B cell (primary cell): ENCODE data around the gene MYMK. TPM values are rescaled to one million over a fixed set of nuclear protein-coding genes. Genes with fewer than 3 reads are reported as not detected.

ENCODE experiments used
- ATAC-seq: fragments of 200-7000 bp; cut with Tn5 transposase; one replicate; pipeline ENCODE4 v1.10.0; 2021; ENCODE audit warnings: low read depth, mild to moderate bottlenecking, moderate number of reproducible peaks, moderate library complexity
- CTCF ChIA-PET: fragments of 350-600 bp; sonication (Branson Sonifier 250); formaldehyde crosslinking; loops from one replicate; lab custom pipeline; 2021; ENCODE audit warnings: antibody characterized with exemption, inconsistent platforms; lab: Charles Lee
- POLR2A ChIA-PET: fragments of 350-600 bp; sonication (Branson Sonifier 250); formaldehyde crosslinking; loops from one replicate; lab custom pipeline; 2021; ENCODE audit warnings: antibody characterized with exemption; lab: Charles Lee
- DNase-seq: peaks from one replicate; pipeline ENCODE4 v3.0.0; 2013
- H2AFZ ChIP-seq: 2 replicates; pipeline ENCODE4 v1.6.1; 2012; ENCODE audit warnings: mild to moderate bottlenecking, low read depth, low read length; ENCODE audit not compliant: insufficient read depth, poor library complexity, severe bottlenecking
- H3K27ac ChIP-seq, 2 donors: 1 replicate in 1 of 2; 2 replicates in 1 of 2; pipeline ENCODE4 v1.5.1; 2012 to 2013; ENCODE audit warnings: low read length in 2 of 2, mild to moderate bottlenecking in 2 of 2, moderate library complexity in 1 of 2
- H3K27me3 ChIP-seq, 4 experiments: fragments of 200-600 bp in 1 of 4; sonication (generic) in 1 of 4; replicated peaks in 1 of 4; 1 replicate in 2 of 4; 2 replicates in 2 of 4; pipeline versions ENCODE4 v1.6.1 to v1.7.0; 2013 to 2016; ENCODE audit warnings: low read length in 3 of 4, mild to moderate bottlenecking in 2 of 4, mixed read lengths in 1 of 4, moderate library complexity in 1 of 4; ENCODE audit not compliant: insufficient read depth in 4 of 4, control insufficient read depth in 3 of 4; ENCODE audit errors: control extremely low read depth in 1 of 4
- H3K36me3 ChIP-seq, 2 experiments: replicated peaks in 1 of 2; 1 replicate in 1 of 2; 2 replicates in 1 of 2; pipeline versions ENCODE4 v1.6.1 to v1.7.1; 2013; ENCODE audit warnings: low read length in 1 of 2; ENCODE audit not compliant: insufficient read depth in 2 of 2, control insufficient read depth in 1 of 2; ENCODE audit errors: control extremely low read depth in 1 of 2, extremely low read depth in 1 of 2
- H3K4me1 ChIP-seq, 2 donors: fragments of 200-600 bp in 1 of 2; sonication (generic) in 1 of 2; 1 replicate in 1 of 2; 2 replicates in 1 of 2; pipeline versions ENCODE4 v1.5.1 to v1.6.1; 2013 to 2017; ENCODE audit warnings: low read length in 2 of 2; ENCODE audit not compliant: control insufficient read depth in 2 of 2, insufficient read depth in 2 of 2
- H3K4me2 ChIP-seq: replicated peaks from 2 replicates; pipeline ENCODE3; 2012; ENCODE audit warnings: mild to moderate bottlenecking, low read depth, low read length; ENCODE audit not compliant: poor library complexity, severe bottlenecking
- H3K4me3 ChIP-seq, 5 experiments: fragments of 200-600 bp in 1 of 5; sonication (generic) in 1 of 5; 1 replicate in 3 of 5; 2 replicates in 2 of 5; pipeline versions ENCODE4 v1.5.1 to v1.7.0; 2011 to 2016; ENCODE audit warnings: low read length in 4 of 5, mild to moderate bottlenecking in 4 of 5, low read depth in 2 of 5, control low read depth in 1 of 5, moderate library complexity in 1 of 5; ENCODE audit not compliant: insufficient read depth in 1 of 5; ENCODE audit errors: control extremely low read depth in 1 of 5, extremely low read depth in 1 of 5
- H3K79me2 ChIP-seq: fragments of 200-600 bp; sonication (generic); one replicate; pipeline ENCODE4 v1.6.0; 2016; ENCODE audit warnings: low read length; ENCODE audit not compliant: control insufficient read depth, insufficient read depth
- H3K9ac ChIP-seq: fragments of 200-600 bp; sonication (generic); 2 replicates; pipeline ENCODE4 v1.6.1; 2017; ENCODE audit warnings: mild to moderate bottlenecking, low read length, moderate library complexity
- H3K9me3 ChIP-seq, 3 donors: one replicate each; pipeline versions ENCODE4 v1.6.1 to v1.7.1; 2013; ENCODE audit warnings: low read length in 2 of 3; ENCODE audit not compliant: control insufficient read depth in 2 of 3, insufficient read depth in 1 of 3; ENCODE audit errors: control extremely low read depth in 1 of 3
- H4K20me1 ChIP-seq: 2 replicates; pipeline ENCODE4 v1.6.0; 2012; ENCODE audit warnings: mild to moderate bottlenecking, low read length; ENCODE audit not compliant: insufficient read depth, control insufficient read depth, poor library complexity, severe bottlenecking
- H3K27ac Mint-ChIP-seq: one replicate; pipeline ENCODE4 v1.8.0; 2021; ENCODE audit warnings: mixed read lengths
- H3K27me3 Mint-ChIP-seq: one replicate; pipeline ENCODE4 v1.8.0; 2021; ENCODE audit warnings: mixed read lengths
- H3K4me1 Mint-ChIP-seq: one replicate; pipeline ENCODE4 v1.8.0; 2021; ENCODE audit warnings: mixed read lengths
- H3K4me3 Mint-ChIP-seq: one replicate; pipeline ENCODE4 v1.8.0; 2021; ENCODE audit warnings: mixed read lengths
- H3K9me3 Mint-ChIP-seq: one replicate; pipeline ENCODE4 v1.8.0; 2022; ENCODE audit warnings: mixed read lengths; ENCODE audit not compliant: insufficient read depth
- CTCF ChIP-seq: fragments of 200-600 bp; IDR thresholded peaks from one replicate; pipeline ENCODE4 v1.8.0; 2022; ENCODE audit warnings: antibody characterized with exemption, mild to moderate bottlenecking
- EZH2 ChIP-seq: IDR thresholded peaks from 2 replicates; pipeline ENCODE4 v1.6.1; 2012; ENCODE audit warnings: borderline replicate concordance, low read depth, mild to moderate bottlenecking, moderate library complexity, low read length; ENCODE audit not compliant: insufficient read depth, poor library complexity, severe bottlenecking
- WGBS: methylation state at CpG from one replicate; pipeline ENCODE4 v1.1.5; 2013; ENCODE audit warnings: missing lambda C conversion rate; ENCODE audit not compliant: insufficient coverage; 5-methylcytosine and 5-hydroxymethylcytosine counted together
- intact Hi-C: fragments of 100-400 bp; cut with micrococcal nuclease; formaldehyde crosslinking; loops from one replicate; pipeline ENCODE4 v1.10.0; 2022
- polyA plus RNA-seq: library from polyadenylated mRNA; depleted of rRNA; stranded (reverse); fragments of >200 nt; gene quantifications from 2 replicates; pipeline ENCODE4 v1.2.3, GENCODE V29; 2012
- total RNA-seq, 2 donors: library from RNA; stranded (reverse); fragments of 120-200 nt in 1 of 2; gene quantifications; 1 replicate in 1 of 2; 2 replicates in 1 of 2; pipeline versions ENCODE4 v1.2.3 to v1.2.4, GENCODE V29; 2013 to 2022

Gene MYMK
- total and polyA plus RNA-seq, 2 donors (not counting 1 experiment from before 2014, with no cell fraction given): not detected

- Histone ChIP-seq H4K20me1 (no peaks in the 10 kb centered on the region), H3K27ac (no peak overlapping the region), H3K36me3 (no peaks in the 10 kb centered on the region), H2AFZ (no peak overlapping the region), H3K4me1 (peaks cover 0 to 3% of the 10 kb centered on the region in 2 donors), H3K9me3 (peaks cover 0 to 3% (median 0%) of the 10 kb centered on the region in 3 donors), H3K79me2 (no peaks in the 10 kb centered on the region), H3K9ac (no peak overlapping the region), H3K27me3 (peaks cover 0 to 6% (median 0%) of the 10 kb centered on the region in 4 experiments), H3K4me3 (no peak overlapping the region), H3K4me2 (no peak overlapping the region)
- DNase-seq (no peak), ATAC-seq (no peak)
- Mint-ChIP-seq H3K4me3 (no peak overlapping the region), H3K27ac (no peak overlapping the region), H3K27me3 (peaks cover 8% of the 10 kb centered on the region), H3K4me1 (peaks cover 2% of the 10 kb centered on the region), H3K9me3 (no peaks in the 10 kb centered on the region)
- CTCF ChIA-PET: no interaction called here
- intact Hi-C loops: no loop called here
- POLR2A ChIA-PET: no interaction called here
- WGBS: 92% methylated on average over 33 of the region's 33 CpGs
- TF ChIP-seq CTCF: no peak
- TF ChIP-seq EZH2: no peak
These were observed 43.4 kb upstream of the MYMK start for GRCh38 chr9:133568186-133568585.

- Mint-ChIP-seq H3K4me1 (peaks cover 5% of the 10 kb centered on the region), H3K27ac (no peak overlapping the region), H3K4me3 (no peak overlapping the region), H3K9me3 (no peaks in the 10 kb centered on the region), H3K27me3 (peaks cover 5% of the 10 kb centered on the region)
- no peak overlapping the region for H3K4me3 ChIP-seq
- H3K9ac ChIP-seq: no peak overlapping the region
- no peaks in the 10 kb centered on the region for H4K20me1 ChIP-seq
- H3K4me2 ChIP-seq: no peak overlapping the region
- H3K27ac ChIP-seq: no peak overlapping the region
- H3K27me3 ChIP-seq: no peaks in the 10 kb centered on the region
- TF ChIP-seq CTCF: no peak
- no peak for TF ChIP-seq EZH2
- CTCF ChIA-PET: no interaction called here
- no peak for ATAC-seq
- POLR2A ChIA-PET: no interaction called here
- H3K4me1 ChIP-seq: peaks cover 0 to 5% of the 10 kb centered on the region in 2 donors
- WGBS: 93% methylated on average over 17 of the region's 17 CpGs
- intact Hi-C loops: no loop called here
- H2AFZ ChIP-seq: no peak overlapping the region
- no peaks in the 10 kb centered on the region for H3K36me3 ChIP-seq
- DNase-seq: no peak
- H3K79me2 ChIP-seq: no peaks in the 10 kb centered on the region
- H3K9me3 ChIP-seq: peaks cover 0 to 5% (median 0%) of the 10 kb centered on the region in 3 donors
These were observed 42.1 kb upstream of the MYMK start for GRCh38 chr9:133566817-133567216.
